NCI-H128 (cell line): ENCODE measurements around the gene CIB4.

ENCODE experiments used
- DNase-seq: peaks from one replicate; lab custom pipeline; 2025; ENCODE audit not compliant: unreplicated experiment; lab: John Stamatoyannopoulos, UW

CIB4 gene

DNA sequence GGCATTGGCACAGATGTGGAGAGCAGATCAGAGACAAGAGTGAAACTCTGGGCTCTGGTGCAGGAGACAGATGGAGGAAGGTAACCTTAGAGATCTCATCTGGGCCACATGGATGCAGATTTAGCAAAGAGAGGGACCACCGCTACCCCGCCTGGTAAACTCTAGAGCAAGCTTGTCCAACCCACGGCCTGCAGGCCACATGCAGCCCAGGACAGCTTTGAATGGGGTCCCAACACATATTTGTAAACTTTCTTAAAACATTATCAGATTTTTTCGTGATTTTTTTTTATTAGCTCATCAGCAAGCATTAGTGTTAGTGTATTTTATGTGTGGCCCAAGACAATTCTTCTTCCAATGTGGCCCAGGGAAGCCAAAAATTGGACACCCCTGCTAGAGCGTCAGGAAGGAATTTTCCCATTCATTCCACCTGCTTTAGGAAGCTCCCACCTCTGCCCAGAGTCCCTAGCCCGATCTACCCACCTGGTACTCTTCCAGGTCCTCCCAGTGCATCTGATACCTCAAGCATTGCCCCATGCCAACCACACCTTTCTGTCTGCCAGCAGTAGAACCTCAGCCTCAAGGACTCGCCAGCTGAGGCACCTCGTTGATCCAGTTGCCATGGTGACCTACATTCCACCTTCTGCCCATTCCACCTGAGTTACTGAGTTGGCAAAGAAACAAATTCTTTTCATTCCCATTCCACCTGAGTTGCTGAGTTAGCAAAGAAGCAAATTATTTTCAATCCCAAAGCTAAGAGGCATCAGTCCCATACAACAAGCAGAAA, at the start of gene CIB4:
Gene CIB4, minus strand, starts transcription at position 586 of the 784 bp plus-strand sequence. Its CDS starts 52 bp downstream, at position 534.
- no peak for DNase-seq

DNA sequence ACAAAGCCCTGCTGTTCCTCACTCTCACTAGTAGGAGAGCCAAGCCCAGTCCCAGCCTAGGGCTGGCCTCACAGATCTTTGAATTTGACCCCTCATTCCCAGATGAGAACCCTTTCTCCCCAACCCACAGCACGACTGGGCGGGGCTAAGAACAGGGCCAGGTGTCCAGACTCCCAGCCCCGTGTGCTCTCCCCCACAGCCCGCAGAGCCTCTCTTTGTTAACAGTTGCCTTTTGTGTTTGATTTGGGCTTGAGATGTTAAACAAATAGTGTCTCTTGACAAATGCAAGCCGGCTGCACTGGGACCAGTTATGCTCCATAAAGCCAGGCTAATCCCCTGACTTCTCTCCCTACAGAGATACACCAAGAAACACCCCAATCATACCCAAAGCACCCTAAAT, 46.6 kb upstream of the CIB4 start:
- DNase-seq = no peak

DNA sequence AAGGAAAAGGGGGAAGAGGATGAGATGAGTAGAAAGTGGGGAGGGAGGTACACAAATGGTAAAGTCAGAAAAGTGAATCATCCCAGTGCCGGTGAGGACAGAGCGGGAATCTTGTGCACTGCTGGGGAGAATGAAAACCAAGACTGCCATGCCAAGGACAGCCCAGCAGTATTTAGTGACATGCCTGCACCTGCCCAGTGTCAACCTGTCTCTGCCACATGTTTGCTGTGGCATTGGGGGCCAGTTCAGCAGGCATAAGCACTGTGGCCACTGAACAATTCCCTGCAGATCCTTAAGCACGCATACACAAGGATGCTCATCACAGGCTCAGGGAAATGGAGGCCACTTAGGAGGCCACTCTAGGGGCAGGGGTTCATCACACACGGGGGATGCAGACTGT, 46.2 kb upstream of the CIB4 start:
- DNase-seq = no peak

DNA sequence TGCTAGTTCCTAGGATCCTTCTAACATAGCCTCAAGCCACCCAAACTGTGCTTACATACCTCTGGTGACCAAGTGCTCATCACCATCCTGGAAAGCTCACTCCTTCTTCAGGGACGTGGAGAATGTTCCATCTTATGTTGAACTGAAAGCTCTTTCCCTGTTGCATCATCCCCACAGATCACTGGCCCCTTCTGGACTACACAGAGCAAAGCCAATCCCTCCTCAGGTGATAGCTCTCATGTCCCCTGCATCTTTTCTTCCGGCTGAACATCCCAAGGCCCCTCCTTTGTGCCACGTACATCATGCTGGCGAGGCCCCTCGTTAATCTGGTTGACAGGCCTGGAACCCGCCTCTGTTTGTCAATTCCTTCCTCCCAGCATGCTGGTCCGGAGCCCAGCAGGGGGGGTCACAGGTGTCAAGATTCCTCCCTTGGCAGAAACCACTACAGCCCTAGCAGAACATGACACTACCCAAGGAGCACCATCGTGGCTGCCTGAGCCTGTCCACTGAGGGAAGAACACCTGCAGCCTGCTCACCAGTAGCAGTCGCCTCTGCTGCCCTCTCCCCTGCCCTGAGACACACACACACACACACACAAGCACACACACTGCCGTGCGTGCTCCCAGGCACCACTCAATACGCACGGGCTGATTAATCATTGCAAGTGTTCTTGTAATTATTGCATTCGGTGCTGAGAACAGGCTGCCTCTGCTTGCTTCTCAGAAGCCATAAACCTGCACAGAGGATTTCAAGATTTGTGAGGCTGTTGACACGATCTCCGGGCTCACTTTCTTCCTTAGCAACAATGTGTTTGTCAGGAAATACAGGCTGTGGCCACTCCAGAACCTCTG, 45.0 kb upstream of the CIB4 start:
- no peak for DNase-seq

DNA sequence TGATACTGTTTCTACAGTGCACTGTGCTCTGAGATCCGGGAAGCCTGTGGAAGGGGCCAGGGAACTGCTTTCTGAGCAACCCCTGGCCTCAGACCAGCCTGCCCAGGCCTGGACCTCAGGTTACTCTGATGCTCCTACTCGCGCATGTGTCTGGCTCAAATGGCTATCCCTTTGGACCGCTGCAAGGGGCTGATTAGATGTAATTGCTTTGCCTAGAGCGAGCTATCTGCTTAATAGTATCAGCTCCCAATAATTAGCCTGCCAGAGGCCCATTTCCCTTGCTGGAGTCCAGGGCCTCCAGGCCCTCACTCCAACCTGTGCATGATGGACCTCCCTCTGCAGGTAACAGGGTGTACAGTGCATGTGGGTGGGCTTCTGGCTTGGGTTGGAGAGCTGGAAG, 44.2 kb upstream of the CIB4 start:
- no peak for DNase-seq

DNA sequence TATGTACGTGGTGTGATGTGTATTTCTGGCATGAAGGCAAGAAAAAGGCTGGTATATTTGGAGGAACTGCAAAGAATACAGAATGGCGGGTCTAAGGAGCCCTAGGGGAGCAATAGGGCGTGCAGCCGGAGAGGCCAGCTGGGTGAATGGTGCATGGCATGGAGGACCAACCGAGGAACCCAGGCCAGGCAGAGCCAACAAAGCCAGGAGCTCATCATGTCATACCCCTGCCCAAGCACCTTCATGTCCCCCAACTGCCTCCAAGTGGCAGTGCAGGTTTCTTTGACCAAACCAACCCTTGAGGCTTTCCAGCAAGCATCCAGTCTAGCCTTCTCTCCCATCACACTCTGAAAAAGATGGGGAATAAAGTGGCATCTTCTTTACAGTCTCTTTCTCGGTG, 42.4 kb upstream of the CIB4 start:
- DNase-seq = no peak

DNA sequence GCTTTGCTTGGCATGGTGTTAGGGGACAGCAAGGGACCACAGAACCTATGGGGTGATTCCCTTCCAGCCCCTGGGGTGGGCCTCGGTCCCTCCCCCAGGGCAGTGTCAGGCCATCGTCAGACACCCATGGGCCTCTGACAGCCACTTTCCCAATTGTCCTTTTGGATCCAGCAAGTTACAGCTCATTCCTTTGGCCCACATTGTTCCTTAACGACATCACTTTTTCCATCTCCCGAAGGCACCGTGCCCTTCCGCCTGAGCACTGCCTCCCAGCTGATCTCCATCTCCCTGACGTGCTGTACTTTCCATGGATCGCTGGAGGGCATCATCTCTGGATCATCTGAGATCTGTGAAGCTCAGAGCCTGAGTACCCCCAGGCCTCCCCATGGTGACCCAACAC, 41.0 kb upstream of the CIB4 start:
- no peak for DNase-seq

DNA sequence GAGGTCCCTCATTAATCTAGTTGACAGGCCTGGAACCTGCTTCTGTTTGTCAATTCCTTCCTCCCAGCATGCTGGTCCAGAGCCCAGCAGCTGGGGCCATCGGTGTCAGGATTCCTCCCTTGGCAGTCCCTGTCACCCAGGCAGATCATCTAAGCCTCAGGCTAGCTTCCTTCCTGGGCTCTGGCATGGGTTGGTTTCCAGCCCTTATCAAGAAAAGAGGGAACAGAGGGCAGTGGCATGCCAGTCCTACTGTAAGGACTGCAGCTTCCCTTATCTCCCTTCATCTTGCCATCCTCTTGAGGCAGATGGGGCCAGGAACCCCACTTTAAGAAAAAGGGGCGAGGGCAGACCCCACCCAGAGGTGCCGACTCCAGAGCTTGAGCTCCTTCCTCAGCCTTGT, 40.5 kb upstream of the CIB4 start:
- DNase-seq = no peak

DNA sequence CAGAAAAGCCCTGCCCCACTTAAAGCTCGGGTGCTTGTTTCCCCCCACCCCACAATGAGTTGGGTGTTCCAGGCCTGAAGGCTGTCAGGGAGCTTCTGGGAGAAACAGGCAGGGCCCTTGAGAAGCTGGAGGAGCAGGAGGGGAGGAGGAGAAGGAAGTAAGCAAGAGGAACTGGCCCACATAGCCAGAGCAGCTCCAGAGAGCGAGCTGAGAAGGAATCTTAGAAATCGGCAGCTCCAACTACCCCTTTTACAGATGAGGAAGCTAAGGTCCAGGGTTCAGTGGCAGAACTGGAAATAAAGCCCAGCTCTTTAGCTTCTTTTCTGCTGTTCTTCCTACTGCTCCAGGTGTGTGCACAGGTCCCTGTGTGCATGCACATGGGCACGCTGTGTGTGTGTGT, 38.7 kb upstream of the CIB4 start:
- DNase-seq = no peak

DNA sequence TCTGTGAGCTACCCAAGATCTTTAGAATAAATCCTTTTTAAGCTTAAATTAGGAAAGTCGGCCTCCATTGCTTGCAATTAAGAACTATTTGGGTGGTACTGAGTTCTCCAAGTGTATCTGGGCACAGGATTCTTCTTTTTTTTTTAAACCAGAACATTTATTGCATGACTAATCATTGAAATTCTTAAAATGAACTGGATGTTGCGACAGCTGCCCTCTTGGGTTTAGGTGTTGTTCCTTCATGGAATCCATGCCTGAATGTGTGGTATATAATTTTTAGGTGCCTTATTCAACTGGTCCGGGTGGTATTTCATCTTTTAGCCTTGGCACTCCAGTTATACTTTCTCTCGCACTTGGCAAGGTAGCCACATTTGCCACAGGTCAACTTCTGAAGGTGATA, 36.9 kb upstream of the CIB4 start:
- DNase-seq = no peak

DNA sequence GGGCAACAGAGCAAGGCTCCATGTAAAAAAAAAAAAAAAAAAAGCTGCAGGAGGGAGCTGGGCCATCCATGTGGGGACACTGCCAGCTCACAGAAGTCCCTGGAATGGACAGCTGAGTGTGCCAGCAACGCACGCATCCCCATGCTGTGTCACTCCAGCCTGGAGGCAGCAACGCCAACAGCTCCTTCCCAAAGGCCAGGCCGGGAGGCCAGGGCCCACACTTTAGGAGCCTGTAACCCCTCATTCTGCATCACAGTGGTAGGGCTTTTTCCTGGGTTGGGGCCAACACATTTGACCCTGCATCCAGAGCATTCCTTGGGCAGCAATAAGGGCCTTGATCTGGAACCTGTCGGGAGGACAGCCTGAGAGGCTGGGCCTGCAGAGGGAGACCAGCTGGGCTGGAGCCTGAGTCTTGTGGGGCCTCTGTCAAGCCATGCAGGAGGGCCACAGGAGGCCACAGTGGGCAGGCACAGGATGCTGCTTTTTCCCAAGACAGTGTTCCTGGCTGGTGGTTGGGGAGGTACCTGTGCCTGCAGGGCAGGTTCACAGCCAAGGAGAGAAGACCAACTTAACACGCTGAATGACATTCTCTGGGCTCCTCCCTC, 34.6 kb upstream of the CIB4 start:
- DNase-seq = no peak

DNA sequence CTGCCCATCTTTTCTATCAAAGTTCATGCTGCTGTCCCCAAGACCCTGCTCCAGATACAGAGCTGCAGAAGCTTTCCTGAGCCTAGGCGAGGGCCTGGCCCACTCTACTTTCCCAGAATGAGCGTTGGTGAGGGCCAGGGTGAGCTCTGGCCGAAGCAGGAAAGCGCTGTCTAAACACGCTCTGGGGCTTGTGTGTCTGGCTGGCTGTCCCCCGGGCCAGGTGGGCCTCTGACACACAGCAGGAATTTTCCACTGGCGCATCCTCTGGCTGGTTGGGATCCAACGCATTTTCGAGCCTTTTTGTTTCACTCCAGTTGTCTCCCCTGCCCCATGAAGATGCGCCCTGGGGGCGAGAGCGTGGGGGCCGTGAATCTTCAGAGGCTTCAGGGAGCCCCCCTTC, 33.6 kb upstream of the CIB4 start:
- DNase-seq = no peak

DNA sequence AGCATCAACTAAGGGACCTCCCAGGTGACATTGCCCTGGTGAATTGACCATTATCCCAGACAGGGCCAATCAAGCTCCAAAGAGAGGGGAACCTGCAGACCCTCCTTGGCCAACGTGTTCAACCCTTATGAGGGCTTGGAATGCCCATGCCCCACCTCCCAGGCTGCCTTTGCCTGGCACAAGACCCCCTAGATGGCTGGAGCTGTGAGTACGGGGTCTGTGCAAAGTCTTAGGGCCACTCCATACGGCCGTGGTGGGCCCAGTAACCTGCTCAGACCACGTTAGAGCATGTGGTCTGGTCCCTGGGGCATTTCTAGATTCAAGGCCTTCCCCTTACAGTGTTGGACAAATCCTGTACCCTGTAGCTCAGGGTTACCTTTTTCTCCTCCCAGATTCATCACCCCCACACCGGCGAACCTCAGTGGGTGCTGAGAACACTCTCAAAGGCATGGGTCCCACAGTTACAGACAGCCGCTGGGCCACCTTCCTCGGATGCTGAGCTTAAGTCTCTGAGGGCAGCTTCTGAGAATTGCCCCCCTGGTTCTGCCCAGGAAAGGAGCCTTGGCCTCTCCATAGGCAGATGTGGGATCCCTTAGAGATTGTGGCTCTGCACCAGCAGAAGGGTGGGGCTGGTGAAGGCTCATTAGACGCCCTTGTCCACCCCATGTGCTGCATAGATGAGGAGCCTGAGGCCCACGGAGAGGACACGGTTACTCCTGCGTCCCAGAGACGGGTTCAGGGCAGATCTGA, 33.0 kb upstream of the CIB4 start:
- no peak for DNase-seq

DNA sequence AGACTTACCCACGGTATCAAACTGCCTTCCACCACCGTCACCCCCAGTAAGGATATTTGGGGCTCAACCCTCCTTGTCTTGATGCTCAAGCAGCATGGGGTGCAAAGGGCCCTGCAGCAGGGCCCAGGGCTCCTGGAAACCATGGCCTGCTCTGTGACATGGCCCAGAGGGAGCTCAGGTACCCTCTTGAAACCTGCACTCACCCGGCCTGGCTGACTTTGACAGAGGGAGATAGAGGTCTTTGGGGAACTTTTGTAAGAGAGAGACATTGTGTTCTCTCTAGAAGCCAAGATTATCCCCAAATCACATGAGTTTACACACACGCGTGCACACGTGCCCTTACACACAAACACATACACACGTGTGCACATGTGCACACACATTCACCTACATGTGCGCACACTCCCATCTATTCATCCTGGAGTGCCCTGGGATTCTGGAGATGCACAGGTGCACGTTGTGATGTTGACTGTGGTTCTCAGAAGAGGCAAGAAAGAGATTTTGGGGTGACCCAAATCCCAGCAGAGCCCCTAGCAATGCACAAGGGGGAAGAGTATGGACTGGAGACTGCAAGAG, 31.7 kb upstream of the CIB4 start:
- DNase-seq = no peak

DNA sequence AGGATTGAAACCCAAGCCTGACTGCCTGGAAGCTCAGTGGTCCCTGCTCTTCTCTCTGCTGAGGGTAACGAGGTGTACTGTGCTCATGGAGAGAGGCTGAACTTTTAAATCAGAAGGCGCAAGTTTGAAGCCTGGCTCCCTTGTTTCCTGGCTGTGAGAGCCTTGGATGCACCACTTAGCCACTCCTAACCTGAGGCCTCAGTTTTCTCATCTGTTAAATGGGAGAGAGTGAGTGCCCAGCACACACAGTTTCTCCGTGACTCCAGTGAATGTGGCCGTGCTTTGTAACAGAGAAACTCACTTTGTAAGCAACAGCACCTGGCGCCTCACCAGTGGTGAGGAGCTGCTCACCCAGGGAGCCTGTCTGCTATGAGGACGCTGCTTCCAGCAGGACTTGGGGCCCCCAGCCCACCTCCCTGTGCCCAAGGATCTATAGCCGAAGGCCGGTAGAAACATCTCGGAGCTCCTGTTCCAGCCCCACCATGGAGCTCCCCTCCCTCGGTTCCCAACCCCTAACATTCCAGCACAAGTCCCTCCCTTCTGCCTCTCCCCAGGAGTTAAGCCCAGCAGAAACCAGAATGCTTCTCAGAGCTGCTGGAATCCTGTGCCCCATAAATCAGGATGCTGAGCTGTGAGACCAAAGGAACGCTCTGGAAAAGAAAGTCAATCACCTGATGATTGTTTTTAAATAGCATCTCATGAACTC, 31.1 kb upstream of the CIB4 start:
- no peak for DNase-seq

DNA sequence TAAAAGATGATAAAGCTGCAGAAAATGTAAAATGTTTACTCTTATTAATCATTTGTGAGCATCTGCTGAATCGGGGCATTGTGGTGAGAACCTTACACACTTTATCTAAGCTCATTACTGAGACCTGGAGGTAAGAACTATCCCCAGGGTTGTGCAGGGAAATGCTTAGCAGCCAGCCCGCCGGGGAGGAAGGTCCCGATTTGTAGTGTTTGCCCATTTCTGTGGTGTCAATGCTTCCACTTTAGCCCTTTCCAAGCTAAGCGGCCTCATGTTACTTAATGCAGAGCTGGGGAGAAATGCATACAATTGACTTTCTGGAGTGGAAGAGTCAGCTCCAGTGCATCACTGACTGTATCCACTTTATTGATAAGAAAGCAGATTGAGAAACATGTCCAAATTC, 30.5 kb upstream of the CIB4 start:
- no peak for DNase-seq

DNA sequence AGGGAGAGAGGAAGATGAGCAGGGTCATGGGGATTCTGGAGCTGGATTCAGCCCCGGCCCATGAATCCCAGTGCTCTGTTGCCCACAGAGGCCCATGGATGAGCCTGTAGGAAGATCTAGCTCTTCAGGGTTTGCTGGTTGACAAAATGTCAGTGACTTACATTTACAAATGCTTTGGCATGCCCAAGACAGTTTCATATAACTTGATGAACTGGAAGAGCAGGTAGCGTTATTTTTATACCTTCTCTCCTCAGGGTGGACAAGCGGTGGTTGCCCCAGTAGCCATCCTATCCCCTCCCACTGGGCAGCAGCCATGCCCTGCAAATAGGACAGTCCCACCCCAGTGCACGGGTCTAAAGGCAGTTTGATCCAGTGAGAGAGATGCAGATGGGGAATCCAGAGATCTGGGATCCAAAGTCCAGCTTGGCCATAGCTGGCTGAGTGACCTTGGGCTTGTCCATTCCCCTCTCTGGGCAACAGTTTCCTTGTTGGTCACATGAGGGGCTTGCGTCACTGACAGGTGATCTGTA, 29.8 kb upstream of the CIB4 start:
- DNase-seq = no peak

DNA sequence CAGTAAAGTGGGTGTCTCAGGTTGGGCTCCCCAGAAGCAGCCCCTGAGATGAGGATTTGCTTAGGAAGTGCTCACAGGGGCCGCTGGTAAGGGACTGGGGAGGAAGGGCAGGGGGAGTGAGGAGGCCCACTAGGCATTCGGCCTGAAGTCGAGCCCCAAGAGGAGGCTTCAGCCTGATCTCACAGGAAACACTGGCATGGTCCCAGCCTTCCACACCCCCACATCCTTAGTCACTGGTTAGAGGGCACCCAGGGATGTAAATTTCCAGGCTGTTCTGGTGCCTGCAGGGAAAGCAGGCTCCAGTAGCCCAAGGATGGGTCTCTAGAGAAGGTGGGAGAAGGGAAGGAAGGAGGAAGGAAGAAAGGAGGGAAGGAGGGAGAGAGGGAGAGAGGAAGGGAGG, 29.0 kb upstream of the CIB4 start:
- no peak for DNase-seq

DNA sequence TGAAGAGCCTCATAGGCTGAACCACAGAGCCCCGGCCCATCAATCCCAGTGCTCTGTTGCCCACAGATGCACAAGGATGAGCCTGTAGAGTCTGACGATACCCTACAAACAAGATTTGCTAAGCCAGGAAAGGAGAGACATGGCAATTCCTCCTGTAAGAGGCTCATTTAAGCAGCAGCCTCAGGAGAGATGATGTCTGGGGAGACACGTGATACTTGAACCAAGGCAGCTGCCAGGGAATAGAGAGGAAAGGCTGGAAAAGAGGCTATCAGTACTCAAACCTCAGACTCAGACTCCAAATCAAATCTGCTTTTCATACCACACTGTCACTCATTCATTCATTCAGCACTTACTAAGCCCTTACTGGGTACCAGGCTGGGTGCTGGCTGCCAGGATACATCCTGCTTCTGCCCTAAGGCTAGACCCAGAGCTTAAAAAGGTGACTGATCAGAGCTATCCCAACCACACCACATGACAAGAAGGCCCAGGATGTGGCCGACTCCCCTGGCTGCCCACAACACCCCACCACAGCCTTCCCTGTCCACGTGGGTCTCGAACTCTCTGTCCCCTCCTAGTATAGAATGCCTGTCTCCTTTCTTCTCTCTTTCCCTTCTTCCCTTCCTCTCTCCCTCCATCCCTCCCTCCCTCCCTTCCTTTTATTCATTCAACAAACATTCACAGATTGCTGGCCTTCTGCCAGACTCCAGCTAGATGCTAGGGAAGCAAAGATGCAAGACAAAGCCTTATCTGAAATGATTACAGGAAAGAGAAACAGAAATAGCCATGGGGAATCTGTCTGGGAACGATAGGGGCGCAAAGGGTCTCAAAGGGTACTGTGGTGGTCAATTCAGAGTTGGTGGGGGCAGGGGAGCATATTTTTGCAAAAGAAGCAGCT, 27.9 kb upstream of the CIB4 start:
- no peak for DNase-seq
